ENCODE measurements around the gene ZNF705A.
"Not testable (repeated sequence)": the region's sequence is repeated elsewhere in the genome, so short reads cannot be mapped to it uniquely, and the experiment has no call there.

Gene ZNF705A

GRCh38 chr12:8156845-8157244 lies at the start of gene ZNF705A:
TSS of gene ZNF705A (plus strand) at chr12:8157015. CDS start at chr12:8172626, 15,611 bp downstream.
- DNase-seq (ENCODE audit: low read depth, low spot score) = no peak

- DNase-seq (ENCODE audit: low read depth, low spot score) = peak; percentile 39
Observed at GRCh38 chr12:8108808-8109398, 47.9 kb upstream of the ZNF705A start.

GRCh38 chr12:8113117-8113516 lies 43.7 kb upstream of the ZNF705A start:
- not testable (repeated sequence) for DNase-seq (ENCODE audit: low read depth, low spot score)

GRCh38 chr12:8120072-8120713 lies 36.6 kb upstream of the ZNF705A start:
- no peak for DNase-seq (ENCODE audit: low read depth, low spot score)

GRCh38 chr12:8123124-8123912 lies 33.5 kb upstream of the ZNF705A start, which contains the start of gene CLEC4A:
TSS of gene CLEC4A (plus strand) at chr12:8123617. CDS start at chr12:8123879, 262 bp downstream.
- no peak for DNase-seq (ENCODE audit: low read depth, low spot score)

- no peak for DNase-seq (ENCODE audit: low read depth, low spot score)
Observed at GRCh38 chr12:8127138-8127537, 29.7 kb upstream of the ZNF705A start.

- not testable (repeated sequence) for DNase-seq (ENCODE audit: low read depth, low spot score)
Observed at GRCh38 chr12:8133636-8134397, 23.0 kb upstream of the ZNF705A start.

- DNase-seq (ENCODE audit: low read depth, low spot score) = not testable (repeated sequence)
Observed at GRCh38 chr12:8134398-8134930, 22.4 kb upstream of the ZNF705A start.

GRCh38 chr12:8141647-8142046 lies 15.2 kb upstream of the ZNF705A start:
- not testable (repeated sequence) for DNase-seq (ENCODE audit: low read depth, low spot score)

GRCh38 chr12:8143261-8143660 lies 13.6 kb upstream of the ZNF705A start:
- no peak for DNase-seq (ENCODE audit: low read depth, low spot score)

- peak; percentile 43 for DNase-seq (ENCODE audit: low read depth, low spot score)
Observed at GRCh38 chr12:8145754-8146441, 10.9 kb upstream of the ZNF705A start.

GRCh38 chr12:8146442-8146771 lies 10.4 kb upstream of the ZNF705A start:
- no peak for DNase-seq (ENCODE audit: low read depth, low spot score)

- no peak for DNase-seq (ENCODE audit: low read depth, low spot score)
Observed at GRCh38 chr12:8154526-8154925, 2.3 kb upstream of the ZNF705A start.

- no peak for DNase-seq (ENCODE audit: low read depth, low spot score)
Observed at GRCh38 chr12:8156416-8156815, 399 bp upstream of the ZNF705A start.

GRCh38 chr12:8157484-8158198 lies 826 bp downstream of the ZNF705A start:
- no peak for DNase-seq (ENCODE audit: low read depth, low spot score)

GRCh38 chr12:8172911-8173310 lies 16.1 kb downstream of the ZNF705A start:
- DNase-seq (ENCODE audit: low read depth, low spot score) = not testable (repeated sequence)

GRCh38 chr12:8179989-8180585 lies 23.3 kb downstream of the ZNF705A start:
- DNase-seq (ENCODE audit: low read depth, low spot score) = not testable (repeated sequence)

- not testable (repeated sequence) for DNase-seq (ENCODE audit: low read depth, low spot score)
Observed at GRCh38 chr12:8181271-8181670, 24.5 kb downstream of the ZNF705A start.

- DNase-seq (ENCODE audit: low read depth, low spot score) = not testable (repeated sequence)
Observed at GRCh38 chr12:8182923-8183322, 26.1 kb downstream of the ZNF705A start.

- not testable (repeated sequence) for DNase-seq (ENCODE audit: low read depth, low spot score)
Observed at GRCh38 chr12:8183346-8183745, 26.5 kb downstream of the ZNF705A start.
